UCSD-AML1 (cell line): ENCODE data around the gene EPHA7.

Experiments used
- DNase-seq: peaks from one replicate; lab custom pipeline; 2025; ENCODE audit not compliant: unreplicated experiment; lab: John Stamatoyannopoulos, UW

Gene EPHA7

DNA sequence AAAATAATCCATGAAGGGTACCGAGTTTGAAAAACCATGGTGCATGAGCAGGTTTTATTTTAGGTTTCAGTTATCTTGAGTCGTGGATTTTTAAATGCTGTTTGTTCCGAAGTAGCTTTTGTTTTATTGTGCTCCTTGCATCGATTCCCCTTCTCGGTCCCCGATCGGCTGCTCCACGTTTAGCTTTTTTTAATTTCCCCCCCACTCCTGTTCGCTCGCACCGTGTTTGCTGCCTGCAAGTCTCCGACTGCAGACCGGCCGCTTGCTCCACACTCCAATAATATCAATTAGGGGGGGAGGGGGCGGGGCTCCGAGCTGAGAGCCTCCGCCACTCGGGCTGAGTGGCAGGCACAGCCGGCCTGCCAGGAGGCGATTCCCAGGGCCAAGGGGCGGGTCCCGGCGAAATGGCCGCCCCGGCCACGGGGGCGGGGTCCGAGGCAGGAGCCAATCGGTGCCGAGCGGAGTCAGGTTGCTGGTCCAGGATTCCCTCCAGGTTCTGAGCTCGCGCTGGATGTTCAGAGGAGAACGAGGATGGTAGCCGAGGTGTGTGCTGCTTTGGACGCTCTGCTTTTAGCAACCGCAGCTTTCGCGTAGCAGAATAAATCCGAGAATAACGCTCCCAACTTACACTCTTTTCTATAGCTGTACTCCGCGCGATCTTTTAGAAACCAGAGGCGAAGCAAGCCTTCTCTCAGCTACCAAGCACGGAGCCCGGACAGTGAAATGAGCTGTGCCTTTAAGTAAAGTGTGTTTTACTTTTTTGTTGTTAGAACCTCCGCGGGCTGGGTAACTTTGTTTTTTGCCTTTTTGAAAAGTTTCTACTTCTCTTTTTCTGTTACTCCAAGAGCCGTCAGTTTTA, at the start of gene EPHA7:
TSS of gene EPHA7 (minus strand) at position 256 of the 859 bp plus-strand sequence. CDS start at position 38, 218 bp downstream.
- no peak for DNase-seq

GRCh38 chr6:93468291-93468690, 48.9 kb upstream of the EPHA7 start:
- no peak for DNase-seq

DNA sequence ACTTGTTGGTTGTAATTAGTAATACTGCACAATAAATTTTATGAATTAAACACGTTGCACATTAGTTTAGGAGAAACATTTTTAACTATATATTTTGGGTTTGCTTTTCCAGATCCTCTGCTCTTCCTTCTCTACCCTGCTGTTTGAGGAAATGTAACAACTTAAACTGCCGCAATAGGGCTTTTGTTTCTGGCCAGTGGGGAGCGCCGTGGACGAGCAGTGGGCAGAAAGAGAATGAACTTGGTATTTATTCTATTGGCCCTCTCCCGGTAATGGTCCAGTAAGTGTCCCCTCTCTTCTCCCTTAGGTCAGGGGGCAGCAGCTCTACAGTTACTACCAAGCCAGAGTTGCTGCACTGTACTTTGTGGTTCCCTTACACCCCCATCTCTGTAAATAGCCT, 35.2 kb upstream of the EPHA7 start:
- DNase-seq, result no peak

DNA sequence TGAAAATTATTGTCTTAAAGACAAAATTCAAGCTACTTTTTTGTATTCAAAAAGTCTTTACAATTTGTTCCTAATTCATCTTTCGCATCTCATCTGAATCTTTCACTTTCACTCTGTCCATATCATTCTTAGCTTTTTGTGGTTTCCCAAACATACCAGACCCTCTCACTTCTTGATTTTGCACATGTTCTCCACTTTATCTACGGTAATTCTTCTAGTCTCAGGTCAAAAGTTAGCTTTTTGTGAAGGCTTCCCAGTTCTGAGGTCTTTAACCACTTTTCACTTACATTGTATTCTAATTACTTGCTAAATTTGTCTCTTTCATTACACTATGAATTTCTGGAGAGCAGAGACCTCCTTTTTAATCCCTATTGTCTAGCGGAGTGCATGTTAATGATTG, 34.6 kb upstream of the EPHA7 start:
- no peak for DNase-seq

DNA sequence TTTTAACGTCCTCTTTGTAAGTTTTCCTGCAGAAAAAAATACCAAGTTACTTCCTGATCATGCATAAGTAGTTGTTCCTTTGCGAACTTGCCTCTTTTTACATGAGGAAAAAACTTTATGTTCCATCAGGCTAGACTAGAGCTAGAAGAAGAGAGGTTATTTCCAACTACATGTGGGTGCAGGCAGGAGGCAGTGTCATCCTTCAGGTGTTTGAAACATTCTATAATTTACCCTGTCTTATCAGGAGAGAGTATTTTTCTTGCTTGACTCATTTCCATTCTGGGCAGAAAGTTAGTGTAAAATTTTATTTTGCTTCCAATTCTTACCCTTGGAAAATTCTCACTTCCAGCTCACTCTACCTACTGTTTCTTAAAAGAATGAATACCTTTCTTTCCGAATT, 28.5 kb upstream of the EPHA7 start:
- DNase-seq, result no peak

DNA sequence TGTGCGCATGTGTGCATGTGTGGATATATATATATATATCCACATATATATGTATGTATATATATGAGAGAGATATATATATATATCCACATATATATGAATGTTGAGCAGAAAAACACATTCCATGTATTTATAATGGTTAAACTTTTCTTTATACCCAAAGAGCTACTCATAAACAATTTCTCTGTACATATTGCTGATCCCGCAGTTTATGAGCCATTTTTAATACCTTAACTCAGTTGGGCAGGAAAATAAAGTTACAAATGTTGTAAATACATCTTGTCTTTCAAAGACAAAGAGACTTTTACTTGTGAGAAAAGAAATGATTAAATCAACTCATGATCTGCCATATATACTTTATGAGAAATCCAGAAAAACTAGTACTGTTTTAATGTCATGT, 18.1 kb upstream of the EPHA7 start:
- no peak for DNase-seq

GRCh38 chr6:93433592-93433991, 14.2 kb upstream of the EPHA7 start:
- no peak for DNase-seq

DNA sequence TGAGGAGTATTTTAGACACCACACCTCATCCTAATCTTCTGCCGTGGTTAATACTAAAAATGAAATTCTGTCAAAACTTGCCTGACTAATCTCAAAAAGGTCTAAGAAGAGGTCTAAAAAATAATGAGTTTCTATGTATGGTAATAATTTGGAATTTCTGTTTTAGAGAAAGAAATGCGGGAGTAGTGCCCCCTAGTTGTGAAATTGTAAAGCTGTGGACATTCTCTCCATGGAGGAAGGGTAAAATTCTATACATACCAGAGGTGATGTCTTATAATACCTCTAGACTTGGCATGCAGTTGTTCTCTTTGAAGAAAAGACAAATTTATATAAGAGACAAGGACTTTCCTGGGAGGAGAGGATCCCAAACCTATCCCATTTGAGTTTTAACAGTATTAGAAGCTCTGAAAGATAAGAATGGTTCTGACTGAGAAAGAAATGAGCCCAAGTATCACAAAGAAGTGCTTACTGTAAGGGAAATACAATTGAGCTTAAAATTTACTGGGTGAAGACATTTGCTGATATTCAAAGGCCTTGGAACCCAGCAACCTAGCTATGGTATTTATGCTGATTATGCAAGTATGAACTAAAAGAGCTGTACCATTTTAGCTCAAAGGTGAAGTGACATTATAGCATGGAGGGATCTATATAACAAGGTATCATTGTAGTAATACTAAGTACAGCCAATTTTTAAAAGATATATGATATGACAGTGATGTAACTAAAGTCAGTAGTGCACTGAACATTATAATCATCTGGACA, 5.1 kb upstream of the EPHA7 start:
- DNase-seq, result no peak

DNA sequence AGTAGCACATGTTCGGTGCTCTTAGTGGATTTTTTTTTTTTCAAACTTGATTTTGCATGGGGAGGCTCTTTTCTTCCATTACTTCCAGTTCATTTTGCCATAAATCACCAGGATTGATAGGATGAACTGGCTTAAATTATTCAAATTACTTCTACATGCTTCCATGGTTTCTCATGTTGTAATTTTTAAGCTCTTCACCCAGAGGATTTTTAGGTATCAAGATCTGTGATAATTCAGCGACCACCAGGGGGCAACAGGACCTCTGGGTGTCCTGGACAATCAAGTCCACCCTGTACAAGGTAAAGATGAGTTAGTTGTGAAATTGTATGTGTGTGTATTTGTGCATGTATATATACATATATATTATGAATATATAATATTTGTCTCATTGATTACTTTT, 4.2 kb upstream of the EPHA7 start:
- no peak for DNase-seq

DNA sequence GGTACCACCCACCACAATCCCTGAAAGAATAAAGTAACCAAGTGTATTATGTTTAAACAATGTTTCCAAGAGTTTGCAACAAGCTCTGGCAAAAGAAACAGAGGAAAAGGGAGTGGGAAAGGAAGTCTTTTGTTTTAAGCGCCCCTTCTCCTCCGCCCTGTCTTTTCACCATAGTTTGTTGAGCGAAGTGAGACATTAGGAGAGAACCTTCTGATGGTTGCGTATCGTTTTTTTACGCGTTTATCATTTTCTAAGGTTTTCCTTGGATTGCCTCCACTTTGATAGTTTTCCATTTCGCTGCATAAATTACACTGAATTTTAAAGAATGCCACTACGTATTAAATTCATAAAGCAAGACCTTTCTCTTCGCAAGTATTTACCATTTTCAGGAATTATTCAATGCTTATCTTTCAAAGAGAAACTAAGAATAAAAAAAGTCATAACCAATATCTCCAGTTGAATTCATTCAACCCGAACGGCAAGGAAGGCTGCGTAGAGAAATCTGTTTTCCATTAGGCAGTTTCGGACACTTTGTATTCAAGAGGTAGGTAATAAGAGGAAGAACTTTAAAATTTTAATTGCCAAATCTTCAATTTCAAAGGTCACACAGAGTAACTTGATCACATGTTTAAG, 920 bp upstream of the EPHA7 start:
- no peak for DNase-seq

DNA sequence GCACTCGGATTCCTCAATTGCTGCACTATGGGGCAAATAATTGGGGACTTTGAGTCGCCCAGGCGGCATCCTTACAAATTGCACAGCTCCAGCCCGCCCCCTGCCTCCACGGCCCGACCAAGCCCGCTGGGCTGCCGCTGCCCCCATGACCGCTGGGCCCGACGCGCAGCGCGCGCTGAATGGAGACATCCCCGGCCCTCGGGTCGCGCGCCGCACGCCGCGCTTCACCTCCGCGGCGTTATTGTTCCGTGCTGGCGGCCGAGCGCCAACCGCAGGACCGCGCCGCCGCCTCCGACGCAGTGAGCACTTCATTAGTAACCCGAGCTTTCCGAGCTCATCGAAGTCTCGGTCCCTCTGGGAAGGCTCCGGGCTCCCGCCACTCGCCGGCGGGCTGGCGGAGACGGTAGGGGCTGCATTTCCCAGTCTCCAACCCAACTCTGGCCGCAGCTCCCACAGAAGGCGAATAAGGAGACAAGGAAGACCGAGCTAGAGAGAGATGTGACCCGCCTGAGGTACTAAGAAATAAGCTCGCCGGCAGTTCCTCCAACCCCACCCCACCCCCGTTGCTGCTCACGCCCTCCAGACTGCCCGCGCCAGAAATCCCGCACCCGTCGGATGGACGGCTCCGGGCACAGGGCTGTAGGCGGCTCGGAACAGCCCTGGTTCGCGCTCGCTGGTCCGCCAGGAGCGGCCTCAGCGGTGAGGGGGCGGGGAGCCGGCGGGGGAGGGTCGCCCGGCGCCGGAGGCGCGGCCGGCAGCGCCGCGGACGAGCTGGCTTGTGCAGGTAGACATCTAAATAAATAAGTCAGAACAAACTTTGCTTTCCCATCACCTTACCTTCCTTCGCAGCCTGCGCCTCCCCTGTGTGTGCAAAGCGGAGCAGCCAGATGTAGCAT, 703 bp downstream of the EPHA7 start:
- no peak for DNase-seq

DNA sequence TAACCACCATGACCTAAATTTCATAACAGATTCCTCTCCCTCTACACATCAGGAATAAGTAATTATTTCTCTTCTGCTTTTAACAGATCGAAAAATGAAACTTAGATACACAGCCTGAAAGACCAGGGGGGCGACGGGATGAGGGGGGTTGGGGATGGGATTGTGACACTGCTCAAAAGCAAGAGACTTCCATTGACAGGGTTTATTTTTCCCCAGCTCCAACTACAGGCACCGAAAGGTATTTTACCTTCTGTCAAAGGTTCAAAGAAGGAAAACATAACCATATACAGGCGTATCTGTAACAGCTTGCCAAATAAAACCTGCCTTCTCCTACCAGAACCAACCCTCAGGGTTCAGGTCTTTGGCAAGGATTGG, 1.3 kb downstream of the EPHA7 start:
- no peak for DNase-seq

DNA sequence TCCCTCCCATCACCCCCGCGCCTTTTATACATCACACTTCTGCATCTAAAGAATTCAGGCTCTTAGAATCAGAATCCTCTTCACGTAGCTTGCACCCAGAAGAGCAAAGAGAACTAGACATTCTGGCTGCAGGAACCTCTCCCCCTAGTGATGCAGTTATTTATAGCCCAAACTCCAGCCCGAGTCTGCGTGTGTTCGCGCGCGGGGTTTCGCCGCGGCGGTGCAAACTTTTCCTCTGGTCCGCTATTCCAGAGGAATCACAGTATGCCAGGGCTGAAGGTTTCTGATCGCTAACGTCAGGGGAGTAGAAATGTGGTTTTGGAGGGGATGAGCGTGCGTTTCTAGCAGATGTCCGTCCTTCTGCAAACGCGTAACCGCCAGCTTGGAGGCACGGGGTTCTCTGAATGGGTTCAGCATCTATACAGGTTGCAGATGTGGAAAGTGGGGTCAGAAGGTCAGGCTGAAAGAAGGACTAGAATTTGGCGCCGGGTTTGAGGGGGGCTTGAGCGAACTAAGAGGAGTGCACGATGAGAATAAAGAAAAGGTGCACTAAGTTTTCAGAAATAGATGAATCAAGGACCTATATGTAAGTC, 1.8 kb downstream of the EPHA7 start:
- DNase-seq, result no peak

- DNase-seq, result no peak
Measured at GRCh38 chr6:93416571-93417420, 2.6 kb downstream of the EPHA7 start.

GRCh38 chr6:93413190-93413589, 6.2 kb downstream of the EPHA7 start:
- no peak for DNase-seq

DNA sequence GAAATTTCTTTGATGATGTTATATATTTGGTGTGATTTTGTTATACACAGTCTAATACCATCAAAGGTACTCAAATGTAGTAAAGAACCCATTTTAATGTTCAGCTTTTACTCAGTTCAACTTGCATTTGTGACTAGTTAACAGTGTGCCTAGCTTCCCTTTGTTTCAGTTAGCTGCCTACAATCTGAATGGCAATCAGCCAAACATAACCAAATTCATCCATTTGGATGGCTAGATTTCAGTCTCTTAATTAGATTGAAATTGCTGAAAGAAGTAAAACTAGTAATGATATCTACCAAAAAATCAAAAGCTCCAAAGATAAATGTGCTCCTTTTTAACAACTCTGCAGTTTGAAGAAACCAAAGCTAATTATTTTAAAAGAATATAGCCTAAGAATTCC, 6.9 kb downstream of the EPHA7 start:
- DNase-seq, result no peak

- DNase-seq, result no peak
Measured at GRCh38 chr6:93407186-93407585, 12.2 kb downstream of the EPHA7 start.

DNA sequence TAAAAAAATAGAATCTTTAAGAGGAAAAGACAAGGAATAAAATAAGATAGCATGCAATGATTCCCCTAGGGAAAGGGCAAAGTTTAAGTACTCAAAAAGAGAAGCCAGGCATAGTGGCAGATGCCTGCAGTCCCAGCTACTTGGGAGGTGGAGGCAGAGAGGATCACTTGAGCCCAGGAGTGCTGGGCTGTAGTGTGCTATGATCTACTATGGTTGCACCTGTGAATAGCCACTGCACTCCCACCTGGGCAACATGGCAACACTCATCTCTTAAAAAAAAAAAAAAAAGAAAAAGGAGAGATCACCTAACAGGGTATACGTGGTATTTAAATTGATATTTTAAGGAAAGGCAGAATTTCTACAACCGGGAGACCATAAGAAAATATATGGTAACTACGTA, 16.0 kb downstream of the EPHA7 start:
- no peak for DNase-seq

DNA sequence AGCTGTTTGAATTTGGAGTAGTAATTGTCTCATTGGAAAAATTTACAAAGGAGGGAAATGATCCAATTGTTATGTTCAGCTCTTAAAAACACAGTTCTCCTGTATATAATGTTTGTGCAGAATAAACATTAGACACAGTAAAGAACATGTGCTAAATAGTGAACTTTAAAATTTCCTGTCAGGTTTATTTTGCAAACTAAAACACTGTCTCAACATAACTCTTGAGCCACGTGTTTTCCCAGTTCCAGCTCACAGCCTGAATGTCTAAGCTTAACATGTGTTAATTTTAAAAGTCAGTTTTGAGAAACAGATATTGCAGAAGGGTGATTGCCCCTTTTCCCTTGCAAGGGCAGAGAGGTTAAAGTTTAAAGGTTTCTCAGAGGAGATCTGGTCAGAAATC, 20.6 kb downstream of the EPHA7 start:
- no peak for DNase-seq

- no peak for DNase-seq
Measured at GRCh38 chr6:93394471-93394870, 24.9 kb downstream of the EPHA7 start.
